Neural progenitor cell (in vitro differentiated cells): ENCODE results near the gene MTHFR.

Experiments
- CTCF ChIP-seq: fragments of 200-600 bp; sonication (generic); IDR thresholded peaks from 2 replicates; pipeline ENCODE4 v1.5.1; 2017; ENCODE audit warnings: antibody characterized with exemption, mild to moderate bottlenecking
- EZH2phosphoT487 ChIP-seq: fragments of 200-600 bp; sonication (generic); IDR thresholded peaks from 2 replicates; pipeline ENCODE4 v1.6.1; 2017; ENCODE audit warnings: antibody characterized with exemption

- no peak for TF ChIP-seq CTCF
- no peak for TF ChIP-seq EZH2phosphoT487
Measured at GRCh38 chr1:11845641-11846335, 40.0 kb upstream of the MTHFR start.
